Activated B cell treated with CpG ODN at 0.5 μM for 24 hours (primary cell): ENCODE data around the gene LEKR1. TPM values are rescaled to one million over a fixed set of nuclear protein-coding genes. Genes with fewer than 3 reads are reported as not detected.

Experiments used
- ATAC-seq: fragments of 200-7000 bp; cut with Tn5 transposase; one replicate; pipeline ENCODE4 v1.10.0; 2021; ENCODE audit warnings: low read depth, mild to moderate bottlenecking, moderate library complexity
- CTCF ChIA-PET: fragments of 350-600 bp; sonication (Branson Sonifier 250); formaldehyde crosslinking; loops from one replicate; lab custom pipeline; 2021; ENCODE audit warnings: antibody characterized with exemption; lab: Charles Lee
- POLR2A ChIA-PET: fragments of 350-600 bp; sonication (Branson Sonifier 250); formaldehyde crosslinking; loops from one replicate; lab custom pipeline; 2021; ENCODE audit warnings: antibody characterized with exemption; lab: Charles Lee
- DNase-seq: peaks from one replicate; pipeline ENCODE4 v3.0.0; 2022
- H3K27ac Mint-ChIP-seq: one replicate; pipeline ENCODE4 v1.8.0; 2020; ENCODE audit warnings: mixed read lengths
- H3K27me3 Mint-ChIP-seq: one replicate; pipeline ENCODE4 v1.8.0; 2021; ENCODE audit warnings: mixed read lengths
- H3K36me3 Mint-ChIP-seq: one replicate; pipeline ENCODE4 v1.8.0; 2021; ENCODE audit warnings: low read depth, mixed read lengths
- H3K4me1 Mint-ChIP-seq: one replicate; pipeline ENCODE4 v1.8.0; 2021; ENCODE audit warnings: mixed read lengths
- H3K4me3 Mint-ChIP-seq: one replicate; pipeline ENCODE4 v1.8.0; 2020; ENCODE audit warnings: mild to moderate bottlenecking, mixed read lengths
- H3K9me3 Mint-ChIP-seq: one replicate; pipeline ENCODE4 v1.8.0; 2020; ENCODE audit warnings: mixed read lengths
- intact Hi-C: fragments of 100-400 bp; cut with micrococcal nuclease; formaldehyde crosslinking; loops from one replicate; pipeline ENCODE4 v1.15.1; 2024
- total RNA-seq: library from RNA; stranded (reverse); gene quantifications from 2 replicates; pipeline ENCODE4 v1.2.3, GENCODE V29; 2022
- TF ChIP-seq, protein P1 (sequence below): fragments of 200-600 bp; IDR thresholded peaks from one replicate; pipeline ENCODE4 v1.8.0; 2022; ENCODE audit warnings: antibody characterized with exemption, mild to moderate bottlenecking

The LEKR1 gene
- total RNA-seq, 1 donor from 2014 or later: 2.8 TPM

- no peak for DNase-seq
- Mint-ChIP-seq H3K27me3 (no peaks in the 10 kb centered on the region), H3K36me3 (no peaks in the 10 kb centered on the region), H3K4me3 (no peak overlapping the region), H3K9me3 (no peaks in the 10 kb centered on the region), H3K4me1 (peaks cover 10% of the 10 kb centered on the region), H3K27ac (no peak overlapping the region)
- TF ChIP-seq, protein P1, sequence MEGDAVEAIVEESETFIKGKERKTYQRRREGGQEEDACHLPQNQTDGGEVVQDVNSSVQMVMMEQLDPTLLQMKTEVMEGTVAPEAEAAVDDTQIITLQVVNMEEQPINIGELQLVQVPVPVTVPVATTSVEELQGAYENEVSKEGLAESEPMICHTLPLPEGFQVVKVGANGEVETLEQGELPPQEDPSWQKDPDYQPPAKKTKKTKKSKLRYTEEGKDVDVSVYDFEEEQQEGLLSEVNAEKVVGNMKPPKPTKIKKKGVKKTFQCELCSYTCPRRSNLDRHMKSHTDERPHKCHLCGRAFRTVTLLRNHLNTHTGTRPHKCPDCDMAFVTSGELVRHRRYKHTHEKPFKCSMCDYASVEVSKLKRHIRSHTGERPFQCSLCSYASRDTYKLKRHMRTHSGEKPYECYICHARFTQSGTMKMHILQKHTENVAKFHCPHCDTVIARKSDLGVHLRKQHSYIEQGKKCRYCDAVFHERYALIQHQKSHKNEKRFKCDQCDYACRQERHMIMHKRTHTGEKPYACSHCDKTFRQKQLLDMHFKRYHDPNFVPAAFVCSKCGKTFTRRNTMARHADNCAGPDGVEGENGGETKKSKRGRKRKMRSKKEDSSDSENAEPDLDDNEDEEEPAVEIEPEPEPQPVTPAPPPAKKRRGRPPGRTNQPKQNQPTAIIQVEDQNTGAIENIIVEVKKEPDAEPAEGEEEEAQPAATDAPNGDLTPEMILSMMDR: no peak
- no peak for ATAC-seq
- ChIA-PET POLR2A (interaction anchor here (0.6 to 4.1 kb wide), 4 partner anchors 9 to 405 kb away, joined by 3 to 33 read pairs (median 4); partner anchors contain the start of gene TIPARP), CTCF (interaction anchor here (0.6 to 5.1 kb wide), 5 partner anchors 58 to 405 kb away, joined by 3 to 42 read pairs (median 5); partner anchors contain the start of gene TIPARP)
- intact Hi-C loops: loop anchor here (2.0 to 10.0 kb wide), 3 partner anchors 101 to 735 kb away; partner anchors contain the start of gene SSR3
Observed at GRCh38 chr3:157079676-157080369, 253.7 kb downstream of the LEKR1 start.

- Mint-ChIP-seq H3K27ac (peak overlapping the region; percentile 63), H3K4me3 (no peak overlapping the region), H3K9me3 (no peaks in the 10 kb centered on the region), H3K27me3 (no peaks in the 10 kb centered on the region), H3K4me1 (peaks cover 10% of the 10 kb centered on the region), H3K36me3 (no peaks in the 10 kb centered on the region)
- ChIA-PET CTCF (interaction anchor here (0.7 to 5.1 kb wide), 17 partner anchors 15 to 932 kb away, joined by 3 to 42 read pairs (median 4); partner anchors contain the start of genes SSR3 and TIPARP), POLR2A (interaction anchor here (1.7 to 4.1 kb wide), 3 partner anchors 93 to 407 kb away, joined by 4 to 33 read pairs (median 11); partner anchors contain the start of gene TIPARP)
- TF ChIP-seq, protein P1: peak; percentile 88
- ATAC-seq (peak; percentile 99), DNase-seq (peak; percentile 86)
- intact Hi-C loops: loop anchor here (1.0 to 10.0 kb wide), 12 partner anchors 52 to 1275 kb away; partner anchors contain the start of genes C3orf33, LEKR1, SSR3 and TIPARP
Observed at GRCh38 chr3:157081626-157082210, 255.6 kb downstream of the LEKR1 start.

DNA sequence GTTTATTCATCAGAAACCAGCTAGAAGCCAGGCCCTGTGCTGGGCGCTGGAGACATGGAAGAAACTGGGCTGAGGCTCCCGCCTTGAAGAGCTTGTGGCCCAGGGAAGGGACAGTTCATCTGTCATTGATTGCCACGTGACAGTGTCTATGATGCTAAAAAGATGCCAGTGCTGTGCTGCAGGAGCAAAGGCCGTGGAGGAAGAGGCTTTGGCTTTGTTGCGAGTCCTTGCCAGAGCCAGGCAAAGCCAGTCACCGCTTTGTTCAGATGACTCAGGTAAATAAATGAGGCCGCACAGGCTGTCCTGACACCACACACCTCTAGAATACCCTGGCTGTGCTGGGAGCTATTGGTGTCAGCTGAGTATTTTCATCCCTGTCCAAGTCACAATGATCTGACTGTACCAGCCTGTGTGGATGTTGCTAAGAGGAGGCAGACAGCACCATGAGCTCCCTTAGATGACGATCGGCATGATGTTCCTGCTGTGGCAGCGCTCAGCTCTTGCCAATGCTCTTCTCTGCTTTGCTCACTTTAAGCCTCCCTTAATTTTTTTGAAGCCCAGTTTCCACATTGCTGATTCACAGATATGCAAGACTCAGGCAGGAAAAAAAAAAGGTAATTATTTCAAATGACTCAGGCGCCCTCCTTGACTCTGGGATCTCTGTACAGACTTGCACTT, 256.3 kb downstream of the LEKR1 start:
- H3K36me3 Mint-ChIP-seq: no peaks in the 10 kb centered on the region
- POLR2A ChIA-PET: interaction anchor here (0.9 to 4.1 kb wide), 4 partner anchors 93 to 527 kb away, joined by 4 to 33 read pairs (median 8); partner anchors contain the start of genes SSR3 and TIPARP
- CTCF ChIA-PET: interaction anchor here (0.7 to 5.1 kb wide), 17 partner anchors 21 to 933 kb away, joined by 3 to 42 read pairs (median 3); partner anchors contain the start of genes SSR3 and TIPARP
- H3K27me3 Mint-ChIP-seq: no peaks in the 10 kb centered on the region
- intact Hi-C loops: loop anchor here (10.0 kb wide), 1 partner anchor 738 kb away; no protein-coding TSS in a partner anchor
- no peaks in the 10 kb centered on the region for H3K9me3 Mint-ChIP-seq
- TF ChIP-seq, protein P1: no peak
- no peak overlapping the region for H3K4me3 Mint-ChIP-seq
- ATAC-seq (no peak), DNase-seq (no peak)
- no peak overlapping the region for H3K27ac Mint-ChIP-seq
- peaks cover 10% of the 10 kb centered on the region for H3K4me1 Mint-ChIP-seq

GRCh38 chr3:157083824-157084223, 257.7 kb downstream of the LEKR1 start:
- CTCF ChIA-PET: interaction anchor here (1.5 to 5.1 kb wide), 2 partner anchors 54 to 410 kb away, joined by 6 to 26 read pairs; partner anchors contain the start of gene TIPARP
- Mint-ChIP-seq H3K4me3 (no peak overlapping the region), H3K27ac (no peak overlapping the region), H3K27me3 (no peaks in the 10 kb centered on the region), H3K4me1 (peaks cover 19% of the 10 kb centered on the region), H3K36me3 (no peaks in the 10 kb centered on the region), H3K9me3 (no peaks in the 10 kb centered on the region)
- intact Hi-C loops: loop anchor here (10.0 kb wide), 1 partner anchor 739 kb away; no protein-coding TSS in a partner anchor
- POLR2A ChIA-PET: no interaction called here
- no peak for ATAC-seq
- DNase-seq: no peak
- TF ChIP-seq, protein P1: no peak
